Mesenteric fat pad (tissue), 1 donor: ENCODE measurements around the gene TNFRSF18. TPM values are rescaled to one million over a fixed set of nuclear protein-coding genes. Genes with fewer than 3 reads are reported as not detected.
"Not testable (repeated sequence)": the region's sequence is repeated elsewhere in the genome, so short reads cannot be mapped to it uniquely, and the experiment has no call there.

Source experiments
- DNase-seq: peaks from one replicate; pipeline ENCODE4 v3.0.0-alpha.2; 2020; ENCODE audit warnings: low spot score
- long read RNA-seq: library from polyadenylated mRNA; unstranded; transcript quantifications from one replicate; pipeline ENCODE4 v2.0.0, GENCODE V29; 2020
- total RNA-seq: library from RNA; stranded (reverse); fragmentation: NEBNext Ultra II Directional; extraction: Animal tissue kit (Norgen Biotek cat#: 25700); gene quantifications from one replicate; pipeline ENCODE4 v1.2.1, GENCODE V29; 2021
- donor health status: DM: yes; HTN: yes; CAD: no.

The TNFRSF18 gene
- 0.80 TPM for total RNA-seq
- long read RNA-seq, partial matches to known transcripts = 3 of 3 reads
- long read RNA-seq, other reads (novel, unspliced or antisense) = 0 of 3 reads

GRCh38 chr1:1206376-1206965 is at the start of gene TNFRSF18:
TSS of gene TNFRSF18 (minus strand) at chr1:1206592. CDS start at chr1:1206571, 21 bp downstream.
- DNase-seq = no peak

GRCh38 chr1:1255611-1256010 is 49.2 kb upstream of the TNFRSF18 start:
- DNase-seq = no peak

GRCh38 chr1:1255078-1255477 is 48.7 kb upstream of the TNFRSF18 start:
- no peak for DNase-seq

GRCh38 chr1:1254667-1254998 is 48.2 kb upstream of the TNFRSF18 start:
- DNase-seq = no peak

GRCh38 chr1:1253972-1254666 is 47.7 kb upstream of the TNFRSF18 start:
- no peak for DNase-seq

GRCh38 chr1:1253314-1253713 is 46.9 kb upstream of the TNFRSF18 start:
- DNase-seq = no peak

- no peak for DNase-seq
Measured at GRCh38 chr1:1250786-1251284, 44.4 kb upstream of the TNFRSF18 start.

- DNase-seq = not testable (repeated sequence)
Measured at GRCh38 chr1:1248009-1248913, 41.9 kb upstream of the TNFRSF18 start.

GRCh38 chr1:1247341-1247913 is 41.0 kb upstream of the TNFRSF18 start:
- DNase-seq = no peak

GRCh38 chr1:1246577-1247340 is 40.4 kb upstream of the TNFRSF18 start, which contains the start of gene C1QTNF12:
TSS of gene C1QTNF12 (minus strand) at chr1:1246722. CDS start at chr1:1246690, 32 bp downstream.
- DNase-seq = no peak

GRCh38 chr1:1245817-1246576 is 39.6 kb upstream of the TNFRSF18 start:
- no peak for DNase-seq

GRCh38 chr1:1245178-1245816 is 38.9 kb upstream of the TNFRSF18 start:
- DNase-seq = no peak

- no peak for DNase-seq
Measured at GRCh38 chr1:1244192-1244811, 37.9 kb upstream of the TNFRSF18 start.

GRCh38 chr1:1243807-1244191 is 37.4 kb upstream of the TNFRSF18 start:
- DNase-seq = no peak

GRCh38 chr1:1243266-1243660 is 36.9 kb upstream of the TNFRSF18 start:
- no peak for DNase-seq

- DNase-seq = no peak
Measured at GRCh38 chr1:1242461-1243265, 36.3 kb upstream of the TNFRSF18 start.

GRCh38 chr1:1241588-1242219 is 35.3 kb upstream of the TNFRSF18 start:
- DNase-seq = no peak
